Thymus (tissue), 11 donors: Measurements from ENCODE around the gene PLA2G5. TPM values are rescaled to one million over a fixed set of nuclear protein-coding genes. Genes with fewer than 3 reads are reported as not detected.
"Not testable (repeated sequence)": the region's sequence is repeated elsewhere in the genome, so short reads cannot be mapped to it uniquely, and the experiment has no call there.

ENCODE experiments used
- DNase-seq, 9 donors: peaks; one replicate each; pipeline ENCODE4 v3.0.0-alpha.2; 2013; ENCODE audit warnings: low spot score in 9 of 9, low read depth in 6 of 9, missing footprints in 1 of 9
- H3K27ac ChIP-seq, 2 donors: one replicate each; pipeline ENCODE4 v1.5.1; 2013; ENCODE audit warnings: control low read depth in 1 of 2, low read depth in 1 of 2, low read length in 1 of 2, mild to moderate bottlenecking in 1 of 2, moderate library complexity in 1 of 2
- H3K27me3 ChIP-seq, 2 donors: one replicate each; pipeline ENCODE4 v1.5.1; 2013; ENCODE audit warnings: low read length in 1 of 2; ENCODE audit not compliant: control insufficient read depth in 2 of 2, insufficient read depth in 1 of 2
- H3K36me3 ChIP-seq, 2 donors: one replicate each; pipeline ENCODE4 v1.5.1; 2013; ENCODE audit warnings: low read length in 1 of 2, mild to moderate bottlenecking in 1 of 2, moderate library complexity in 1 of 2; ENCODE audit not compliant: control insufficient read depth in 2 of 2, insufficient read depth in 2 of 2
- H3K4me1 ChIP-seq, 2 donors: one replicate each; pipeline ENCODE4 v1.5.1; 2013; ENCODE audit warnings: low read length in 2 of 2; ENCODE audit not compliant: control insufficient read depth in 2 of 2, insufficient read depth in 2 of 2
- H3K4me3 ChIP-seq, 2 donors: one replicate each; pipeline ENCODE4 v1.5.1; 2013; ENCODE audit warnings: low read length in 2 of 2, control low read depth in 1 of 2, mild to moderate bottlenecking in 1 of 2
- H3K9me3 ChIP-seq, 2 donors: one replicate each; pipeline ENCODE4 v1.5.1; 2013; ENCODE audit warnings: low read length in 1 of 2, mild to moderate bottlenecking in 1 of 2; ENCODE audit not compliant: control insufficient read depth in 2 of 2, insufficient read depth in 1 of 2
- WGBS: extraction: QIAGEN DNeasy Blood & Tissue Kit; methylation state at CpG from one replicate; pipeline ENCODE4 v1.1.7; 2013; 5-methylcytosine and 5-hydroxymethylcytosine counted together
- polyA plus RNA-seq: library from polyadenylated mRNA; stranded (reverse); fragments of 200-250 nt; gene quantifications from one replicate; pipeline ENCODE4 v1.2.3, GENCODE V29; 2013
- total RNA-seq: library from RNA; stranded (reverse); fragments of 120-200 nt; gene quantifications from one replicate; pipeline ENCODE4 v1.2.4, GENCODE V29; 2013
- donor health status: healthy.

Gene PLA2G5
- total and polyA plus RNA-seq, 2 donors: 0.09 to 1.6 TPM

DNA sequence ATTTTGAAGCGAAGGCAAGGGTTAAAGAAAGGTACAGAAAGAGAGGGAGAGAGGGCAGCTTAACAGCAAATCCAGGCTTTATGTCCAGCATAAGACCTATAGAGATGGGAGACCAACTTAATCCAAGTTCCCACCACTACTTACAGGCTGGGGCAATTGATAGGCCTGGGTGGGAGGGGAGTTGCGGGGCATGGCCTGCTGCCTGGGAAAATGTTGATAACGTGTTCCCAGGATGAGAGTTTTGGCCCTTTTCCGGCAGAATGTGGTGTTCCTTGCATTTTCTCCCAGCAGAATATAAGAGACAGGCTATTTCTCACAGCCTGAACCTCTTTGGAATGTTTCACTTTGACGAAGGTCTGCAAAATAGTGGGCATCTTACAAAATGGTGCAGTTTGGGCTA lies 34.9 kb upstream of the PLA2G5 start:
- H3K36me3 ChIP-seq: no peaks in the 10 kb centered on the region
- 86% methylated on average over 5 of the region's 5 CpGs for WGBS
- H3K27ac ChIP-seq: no peak overlapping the region
- H3K4me1 ChIP-seq: no peaks in the 10 kb centered on the region
- no peak for DNase-seq
- H3K9me3 ChIP-seq: no peaks in the 10 kb centered on the region
- H3K4me3 ChIP-seq: no peak overlapping the region
- H3K27me3 ChIP-seq: no peaks in the 10 kb centered on the region

DNA sequence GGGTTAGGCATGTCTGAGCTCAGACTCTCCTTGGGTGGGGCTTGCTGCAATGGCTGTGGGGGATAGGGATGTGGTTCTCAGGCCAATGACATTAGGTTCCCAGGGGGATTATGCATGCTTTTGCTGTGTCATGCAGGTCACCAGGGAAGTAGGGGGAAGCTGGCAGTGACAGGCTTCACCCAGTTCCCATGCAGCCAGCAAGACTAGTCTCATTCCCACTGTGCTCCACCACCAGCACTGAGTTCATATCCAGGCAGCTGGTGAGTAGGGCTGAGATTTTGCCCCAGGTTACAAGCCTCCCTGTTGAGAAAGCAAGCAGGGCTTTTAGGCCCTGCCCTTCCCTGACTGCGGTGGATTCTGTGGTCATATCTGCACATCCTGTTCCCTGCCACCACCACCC lies 32.1 kb upstream of the PLA2G5 start:
- Histone ChIP-seq H3K4me3 (no peak overlapping the region), H3K27me3 (no peaks in the 10 kb centered on the region), H3K36me3 (no peaks in the 10 kb centered on the region), H3K27ac (no peak overlapping the region), H3K4me1 (no peaks in the 10 kb centered on the region), H3K9me3 (no peaks in the 10 kb centered on the region)
- no peak for DNase-seq
- 13% methylated on average over 1 of the region's 1 CpG for WGBS

DNA sequence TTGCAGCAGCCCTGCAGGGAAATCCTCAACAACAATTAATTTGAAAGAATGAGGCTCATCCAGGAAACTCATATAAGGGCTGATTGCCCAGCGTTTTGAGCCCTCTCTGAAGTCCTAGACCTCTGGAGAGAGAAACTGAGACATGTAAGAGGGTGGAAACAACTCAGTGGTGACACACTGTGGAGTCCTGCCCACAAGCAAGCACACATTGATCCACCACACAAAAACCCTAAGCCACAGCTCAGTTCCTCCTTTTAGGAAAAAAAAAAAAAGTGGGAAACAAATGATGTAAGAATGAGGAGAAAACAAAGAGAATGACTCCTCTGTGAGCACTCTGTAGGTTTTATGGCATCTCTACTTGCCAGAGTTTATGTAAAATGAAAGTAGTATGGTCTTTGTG lies 22.9 kb upstream of the PLA2G5 start:
- no peaks in the 10 kb centered on the region for H3K27me3 ChIP-seq
- no peaks in the 10 kb centered on the region for H3K36me3 ChIP-seq
- H3K27ac ChIP-seq: no peak overlapping the region
- H3K9me3 ChIP-seq: no peaks in the 10 kb centered on the region
- H3K4me1 ChIP-seq: no peaks in the 10 kb centered on the region
- DNase-seq: no peak
- WGBS: 72% methylated on average over 1 of the region's 1 CpG
- H3K4me3 ChIP-seq: no peak overlapping the region

DNA sequence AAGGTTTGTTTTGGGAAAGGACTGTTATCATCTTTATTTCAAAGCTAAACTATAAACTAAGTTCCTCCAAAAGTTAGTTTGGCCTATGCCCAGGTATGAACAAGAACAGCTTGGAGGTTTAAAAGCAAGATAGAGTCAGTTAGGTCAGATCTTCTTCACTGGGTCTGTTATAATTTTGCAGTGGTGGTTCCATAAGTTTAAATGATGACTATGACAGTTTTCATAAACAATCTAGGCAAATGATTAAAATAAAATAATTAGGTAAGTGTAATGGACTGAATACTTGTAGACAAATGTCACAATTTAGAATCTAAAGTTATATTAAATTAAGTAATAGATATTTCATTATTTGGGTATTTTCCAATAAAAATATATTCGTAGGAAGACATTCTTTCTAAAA lies 21.4 kb upstream of the PLA2G5 start:
- no peaks in the 10 kb centered on the region for H3K36me3 ChIP-seq
- DNase-seq: no peak
- no peak overlapping the region for H3K4me3 ChIP-seq
- H3K27me3 ChIP-seq: no peaks in the 10 kb centered on the region
- no peaks in the 10 kb centered on the region for H3K9me3 ChIP-seq
- WGBS: 79% methylated on average over 1 of the region's 1 CpG
- H3K4me1 ChIP-seq: no peaks in the 10 kb centered on the region
- no peak overlapping the region for H3K27ac ChIP-seq

DNA sequence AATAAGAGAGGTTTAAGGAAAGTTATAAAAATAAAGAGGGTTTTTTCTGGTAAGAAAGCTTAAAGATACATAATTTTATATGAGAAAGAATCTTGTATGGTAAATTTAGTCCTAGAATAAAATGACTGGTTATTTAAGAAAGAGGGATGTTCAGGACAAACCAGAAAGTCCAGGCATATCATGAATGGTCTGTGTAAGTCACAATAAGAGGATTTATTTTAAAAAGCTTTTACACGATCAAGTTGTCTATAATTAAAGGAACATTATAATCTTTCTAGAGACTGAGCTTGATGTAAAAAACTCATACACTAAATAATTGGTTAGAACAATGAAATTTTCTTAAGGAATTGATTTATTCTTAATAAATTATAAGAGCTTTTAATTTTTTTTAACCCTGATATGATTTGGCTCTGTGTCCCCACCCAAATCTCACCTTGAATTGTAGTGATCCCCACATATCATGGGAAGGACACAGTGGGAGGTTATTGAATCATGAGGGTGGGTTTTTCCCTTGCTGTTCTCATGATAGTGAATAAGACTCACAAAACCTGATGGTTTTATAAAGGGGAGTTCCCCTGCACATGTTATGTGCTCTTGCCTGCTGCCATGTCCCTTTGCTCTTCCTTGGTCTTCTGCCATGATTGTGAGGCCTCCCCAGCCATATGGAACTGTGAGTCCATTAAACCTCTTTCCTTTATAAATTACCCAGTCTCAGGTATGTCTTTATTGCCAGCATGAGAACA lies 20.8 kb upstream of the PLA2G5 start:
- WGBS: 89% methylated on average over 1 of the region's 1 CpG
- H3K4me3 ChIP-seq, DNase-seq, H3K27me3 ChIP-seq, H3K9me3 ChIP-seq, H3K27ac ChIP-seq, H3K36me3 ChIP-seq, H3K4me1 ChIP-seq: not testable (repeated sequence)

DNA sequence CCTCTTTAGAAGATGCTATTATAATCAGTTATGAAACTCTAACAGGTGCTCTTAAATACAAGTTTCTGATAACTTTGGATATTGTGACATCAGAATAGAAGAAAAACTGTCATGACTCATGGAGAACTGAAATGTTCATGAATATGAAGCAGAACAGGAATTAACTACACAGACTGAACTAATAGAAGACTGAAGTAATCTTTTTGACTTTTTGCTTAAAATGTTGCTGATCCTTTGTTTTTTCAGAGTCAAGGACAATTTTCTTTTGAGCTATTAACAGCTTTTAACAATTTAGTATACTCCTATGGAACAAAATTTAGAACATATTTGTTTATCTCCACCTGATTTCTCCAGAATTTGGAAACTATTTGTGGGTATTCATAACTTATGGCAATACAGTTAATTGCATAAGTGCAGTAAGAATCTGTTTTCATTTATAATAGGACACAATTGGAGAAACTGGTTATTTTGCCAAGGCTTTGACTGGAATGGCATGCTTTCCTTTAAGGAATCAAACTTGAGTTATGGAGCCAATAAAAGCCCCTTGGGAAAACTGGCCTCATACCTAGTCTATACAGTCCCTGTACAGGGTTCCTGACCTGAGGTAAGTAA lies 18.7 kb upstream of the PLA2G5 start:
- Histone ChIP-seq H3K4me3 (no peak overlapping the region), H3K27me3 (no peaks in the 10 kb centered on the region), H3K36me3 (no peaks in the 10 kb centered on the region), H3K27ac (no peak overlapping the region), H3K9me3 (no peaks in the 10 kb centered on the region), H3K4me1 (no peaks in the 10 kb centered on the region)
- no peak for DNase-seq

DNA sequence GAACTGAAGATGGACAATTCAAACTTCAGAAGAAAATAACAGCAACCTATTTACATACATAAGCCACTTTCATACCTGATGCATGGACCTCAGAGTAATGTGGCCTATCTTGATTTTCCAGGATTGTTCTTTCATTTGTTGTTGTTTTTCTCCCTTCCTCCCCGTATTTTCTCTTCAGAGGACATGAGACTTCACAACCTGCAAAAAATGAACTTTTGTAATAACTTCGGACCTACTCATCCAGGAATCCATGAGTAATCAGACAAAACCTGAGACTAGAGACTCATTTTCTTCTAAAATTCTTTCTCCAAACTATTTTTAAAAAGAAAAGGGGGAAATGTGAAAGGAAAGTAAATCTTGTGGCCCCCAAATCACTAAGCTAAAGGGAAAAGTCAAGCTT lies 17.6 kb upstream of the PLA2G5 start:
- no peaks in the 10 kb centered on the region for H3K9me3 ChIP-seq
- no peaks in the 10 kb centered on the region for H3K36me3 ChIP-seq
- H3K4me3 ChIP-seq: no peak overlapping the region
- no peak overlapping the region for H3K27ac ChIP-seq
- DNase-seq: no peak
- WGBS: 90% methylated on average over 2 of the region's 2 CpGs
- H3K27me3 ChIP-seq: no peaks in the 10 kb centered on the region
- H3K4me1 ChIP-seq: no peaks in the 10 kb centered on the region

DNA sequence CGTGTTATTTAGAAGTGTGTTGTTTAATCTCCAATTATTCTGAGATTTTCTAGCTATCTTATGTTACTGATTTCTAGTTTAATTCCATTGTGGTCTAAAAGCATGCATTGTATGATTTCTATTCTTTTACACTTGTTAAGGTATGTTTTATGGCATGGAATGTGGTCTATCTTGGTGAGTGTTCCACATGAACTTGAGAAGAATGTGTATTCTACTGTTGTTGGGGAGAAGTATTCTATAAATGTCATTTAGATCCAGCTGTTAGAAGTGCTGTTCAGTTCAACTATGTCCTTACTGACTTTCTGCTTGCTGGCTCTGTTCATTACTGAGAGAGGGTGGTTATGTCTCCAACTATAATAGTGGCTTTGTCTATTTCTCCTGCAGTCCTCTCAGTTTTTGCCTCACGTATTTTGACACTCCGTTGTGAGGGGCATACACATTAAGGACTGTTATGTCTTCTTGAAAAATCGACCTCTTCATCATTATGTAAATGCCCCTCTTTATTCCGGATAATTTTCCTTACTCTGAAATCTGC lies 12.0 kb upstream of the PLA2G5 start:
- WGBS: 79% methylated on average over 5 of the region's 5 CpGs
- no peak overlapping the region for H3K27ac ChIP-seq
- H3K4me3 ChIP-seq: no peak overlapping the region
- H3K36me3 ChIP-seq: no peaks in the 10 kb centered on the region
- DNase-seq: no peak
- no peaks in the 10 kb centered on the region for H3K9me3 ChIP-seq
- H3K4me1 ChIP-seq: no peaks in the 10 kb centered on the region
- H3K27me3 ChIP-seq: no peaks in the 10 kb centered on the region

DNA sequence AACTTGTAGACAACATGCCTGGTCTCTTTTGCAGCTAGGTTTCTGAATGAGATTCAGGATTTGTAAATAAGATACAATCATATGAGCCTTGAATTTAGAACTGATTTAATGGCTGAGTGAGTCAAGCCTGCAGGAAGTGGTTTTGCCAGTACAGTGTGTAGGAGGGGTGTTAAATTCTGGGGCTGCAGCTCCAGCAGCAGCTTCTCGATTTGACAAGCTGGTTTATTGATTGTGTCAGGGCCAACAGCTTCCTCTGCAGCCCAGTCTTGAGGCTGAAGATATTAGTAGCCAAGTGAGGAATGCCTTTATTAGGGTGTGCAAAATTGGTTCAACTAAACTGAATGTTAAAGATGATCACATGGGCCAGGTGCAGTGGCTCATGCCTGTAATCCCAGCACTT lies 11.5 kb upstream of the PLA2G5 start:
- H3K36me3 ChIP-seq: no peaks in the 10 kb centered on the region
- H3K4me3 ChIP-seq: no peak overlapping the region
- WGBS: 0% methylated on average over 1 of the region's 1 CpG

More for the DNA sequence above, 11.5 kb upstream of the PLA2G5 start:
- H3K4me1 ChIP-seq: no peaks in the 10 kb centered on the region
- no peaks in the 10 kb centered on the region for H3K9me3 ChIP-seq
- DNase-seq: peak in 1 of 9 donors; percentile 10
- no peak overlapping the region for H3K27ac ChIP-seq
- no peaks in the 10 kb centered on the region for H3K27me3 ChIP-seq
